ENCODE data around the gene SMIM13.

Gene SMIM13

GRCh38 chr6:11161031-11161956, 67.7 kb downstream of the SMIM13 start:
- no peak for FAIRE-seq

- no peak for FAIRE-seq
Measured at GRCh38 chr6:11162262-11162661, 68.6 kb downstream of the SMIM13 start.

- FAIRE-seq: no peak
Measured at GRCh38 chr6:11163932-11164331, 70.3 kb downstream of the SMIM13 start.

GRCh38 chr6:11164717-11165646, 71.3 kb downstream of the SMIM13 start:
- FAIRE-seq: no peak

GRCh38 chr6:11166948-11167347, 73.3 kb downstream of the SMIM13 start:
- FAIRE-seq: no peak

- no peak for FAIRE-seq
Measured at GRCh38 chr6:11168091-11168635, 74.5 kb downstream of the SMIM13 start.

- FAIRE-seq: no peak
Measured at GRCh38 chr6:11171952-11172351, 78.3 kb downstream of the SMIM13 start.

- no peak for FAIRE-seq
Measured at GRCh38 chr6:11172501-11173327, 79.1 kb downstream of the SMIM13 start.

GRCh38 chr6:11174242-11174611, 80.6 kb downstream of the SMIM13 start:
- no peak for FAIRE-seq

- no peak for FAIRE-seq
Measured at GRCh38 chr6:11177271-11177670, 83.6 kb downstream of the SMIM13 start.

- no peak for FAIRE-seq
Measured at GRCh38 chr6:11179088-11179418, 85.4 kb downstream of the SMIM13 start.

- FAIRE-seq: no peak
Measured at GRCh38 chr6:11179419-11180202, 86.0 kb downstream of the SMIM13 start.

GRCh38 chr6:11181478-11182136, 88.0 kb downstream of the SMIM13 start:
- FAIRE-seq: no peak

- no peak for FAIRE-seq
Measured at GRCh38 chr6:11183761-11184362, 90.2 kb downstream of the SMIM13 start.

- FAIRE-seq: no peak
Measured at GRCh38 chr6:11185204-11185842, 91.7 kb downstream of the SMIM13 start.

- FAIRE-seq: no peak
Measured at GRCh38 chr6:11187301-11187700, 93.7 kb downstream of the SMIM13 start.

Data from islet of Langerhans (tissue), 1 donor.